ENCODE measurements around the gene KIFC3.

GRCh38 chr16:57711993-57712392 lies 90.3 kb downstream of the KIFC3 start:
- TF ChIP-seq CTCF (IDR thresholded peaks at IDR 0.05) = no peak
- no peak for TF ChIP-seq EP300 (IDR thresholded peaks at IDR 0.05)
